ENCODE measurements around the gene TTC13.

Gene TTC13

DNA sequence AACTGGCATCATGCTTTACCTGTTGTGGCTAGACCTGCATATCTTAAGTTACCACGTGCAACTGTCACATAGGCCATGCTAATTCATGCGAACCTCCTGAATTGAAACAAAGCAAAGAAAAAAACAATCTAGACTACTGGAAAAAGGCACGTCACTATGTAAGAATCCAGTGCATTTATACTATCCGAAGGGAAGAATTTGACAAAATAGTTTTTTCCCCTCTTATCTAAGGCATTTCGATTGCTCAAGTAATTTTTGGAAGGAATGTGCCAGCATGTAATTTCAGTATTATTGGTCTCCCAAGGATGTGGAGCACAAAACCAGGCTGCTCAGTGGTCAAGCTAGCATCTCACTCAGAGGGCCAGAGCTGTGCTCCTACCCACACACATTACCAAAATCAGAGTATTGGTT lies 78.8 kb downstream of the TTC13 start:
- no peaks in the 10 kb centered on the region for H3K27me3 Mint-ChIP-seq (ENCODE audit: low read depth)
- H3K27ac Mint-ChIP-seq = no peak overlapping the region
- H3K4me3 Mint-ChIP-seq = no peak overlapping the region
- H3K4me1 Mint-ChIP-seq (ENCODE audit: low read depth) = no peaks in the 10 kb centered on the region
- peaks cover 5% of the 10 kb centered on the region for H3K36me3 Mint-ChIP-seq (ENCODE audit: low read depth)
- no peak for DNase-seq (ENCODE audit: low spot score)
- H3K9me3 Mint-ChIP-seq = no peaks in the 10 kb centered on the region

DNA sequence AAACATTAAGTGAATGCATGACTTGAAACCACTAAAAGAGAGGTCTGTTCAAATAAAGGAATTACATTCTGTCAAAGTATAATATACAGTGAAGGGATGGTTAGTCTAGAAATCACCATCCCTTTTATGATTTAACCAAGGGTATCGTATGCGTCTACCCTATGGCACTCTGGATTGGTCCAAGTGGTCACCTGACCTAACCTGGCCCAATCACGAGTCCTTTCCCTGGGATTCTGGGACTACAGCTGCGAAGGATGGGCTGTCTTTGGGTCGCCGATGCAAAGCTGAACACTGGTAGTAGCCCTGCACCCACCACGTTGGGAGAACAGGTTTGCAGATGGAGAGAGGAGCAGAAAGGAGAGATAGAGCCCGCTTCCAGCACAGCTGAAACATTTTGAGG lies 79.9 kb downstream of the TTC13 start:
- Mint-ChIP-seq H3K27ac (no peak overlapping the region), H3K4me1 (ENCODE audit: low read depth) (no peaks in the 10 kb centered on the region), H3K36me3 (ENCODE audit: low read depth) (peaks cover 4% of the 10 kb centered on the region)

DNA sequence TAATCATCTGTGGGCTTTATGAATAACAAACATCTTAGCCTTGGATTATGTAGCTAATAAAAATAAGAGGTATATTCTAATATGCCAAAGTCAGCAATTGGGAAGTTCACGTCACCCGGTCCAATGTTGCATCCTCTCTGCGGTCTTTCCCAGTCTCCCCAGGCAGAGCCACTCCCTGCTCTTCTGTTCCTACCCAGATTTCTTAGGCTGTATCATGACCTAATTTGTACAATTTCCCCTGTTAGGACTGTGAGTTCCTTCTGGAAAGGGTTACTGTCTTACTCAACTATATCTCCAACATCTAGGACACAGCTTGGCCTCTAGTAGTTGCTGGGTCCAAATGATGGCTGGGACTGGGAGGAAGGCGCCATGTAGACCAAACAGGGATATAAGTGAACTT lies 80.5 kb downstream of the TTC13 start:
- Mint-ChIP-seq H3K27me3 (ENCODE audit: low read depth) (peaks cover 7% of the 10 kb centered on the region), H3K36me3 (ENCODE audit: low read depth) (peaks cover 2% of the 10 kb centered on the region), H3K4me3 (no peak overlapping the region), H3K9me3 (no peaks in the 10 kb centered on the region), H3K4me1 (ENCODE audit: low read depth) (no peaks in the 10 kb centered on the region), H3K27ac (no peak overlapping the region)
- no peak for DNase-seq (ENCODE audit: low spot score)

More for the DNA sequence above, 79.9 kb downstream of the TTC13 start:
- no peak for DNase-seq (ENCODE audit: low spot score)
- no peak overlapping the region for H3K4me3 Mint-ChIP-seq
- peaks cover 5% of the 10 kb centered on the region for H3K27me3 Mint-ChIP-seq (ENCODE audit: low read depth)
- H3K9me3 Mint-ChIP-seq = no peaks in the 10 kb centered on the region

DNA sequence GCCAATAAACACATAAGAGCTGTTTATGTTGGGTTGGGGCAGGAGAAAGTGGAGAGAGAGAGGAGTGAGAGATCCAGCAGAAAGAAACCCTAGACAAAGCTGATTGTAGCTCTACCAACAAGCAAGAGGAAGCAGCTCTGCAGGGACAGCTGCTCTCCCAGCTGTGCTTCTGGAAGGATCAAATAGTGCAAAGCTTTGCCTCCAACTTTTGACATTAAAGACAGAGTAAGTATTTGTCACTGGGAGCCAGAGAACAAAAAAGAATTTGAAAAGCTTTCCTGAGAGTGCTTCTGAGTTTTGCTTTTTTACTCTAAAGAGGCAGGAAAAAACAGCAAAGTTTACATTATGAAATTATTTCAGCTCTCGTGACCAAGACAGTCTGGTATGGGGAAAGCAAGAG lies 81.9 kb downstream of the TTC13 start:
- H3K27me3 Mint-ChIP-seq (ENCODE audit: low read depth) = peaks cover 7% of the 10 kb centered on the region
- H3K9me3 Mint-ChIP-seq = no peaks in the 10 kb centered on the region
- no peak overlapping the region for H3K4me3 Mint-ChIP-seq
- no peak for DNase-seq (ENCODE audit: low spot score)
- no peaks in the 10 kb centered on the region for H3K4me1 Mint-ChIP-seq (ENCODE audit: low read depth)
- no peak overlapping the region for H3K27ac Mint-ChIP-seq
- H3K36me3 Mint-ChIP-seq (ENCODE audit: low read depth) = peaks cover 2% of the 10 kb centered on the region

DNA sequence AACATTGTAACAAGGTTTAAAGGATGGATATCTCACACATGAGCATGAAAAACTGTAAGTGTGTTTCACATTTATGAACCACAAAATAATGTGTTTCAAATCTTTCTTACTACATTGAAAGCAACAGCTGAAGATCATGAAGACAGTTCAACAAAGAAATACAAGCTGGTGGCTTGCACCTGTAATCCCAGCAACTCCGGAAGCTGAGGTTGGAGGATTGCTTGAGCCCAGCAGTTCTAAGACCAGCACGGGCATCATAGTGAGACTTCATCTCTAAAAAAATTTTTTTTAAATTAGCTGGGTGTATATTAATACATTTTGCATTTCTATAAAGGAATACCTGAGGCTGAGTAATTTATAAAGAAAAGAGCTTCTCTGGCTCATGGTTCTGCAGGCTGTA lies 83.2 kb downstream of the TTC13 start:
- DNase-seq (ENCODE audit: low spot score) = no peak
- Mint-ChIP-seq H3K27me3 (ENCODE audit: low read depth) (peaks cover 7% of the 10 kb centered on the region), H3K4me3 (no peak overlapping the region), H3K9me3 (no peaks in the 10 kb centered on the region), H3K27ac (no peak overlapping the region), H3K36me3 (ENCODE audit: low read depth) (no peaks in the 10 kb centered on the region), H3K4me1 (ENCODE audit: low read depth) (no peaks in the 10 kb centered on the region)

DNA sequence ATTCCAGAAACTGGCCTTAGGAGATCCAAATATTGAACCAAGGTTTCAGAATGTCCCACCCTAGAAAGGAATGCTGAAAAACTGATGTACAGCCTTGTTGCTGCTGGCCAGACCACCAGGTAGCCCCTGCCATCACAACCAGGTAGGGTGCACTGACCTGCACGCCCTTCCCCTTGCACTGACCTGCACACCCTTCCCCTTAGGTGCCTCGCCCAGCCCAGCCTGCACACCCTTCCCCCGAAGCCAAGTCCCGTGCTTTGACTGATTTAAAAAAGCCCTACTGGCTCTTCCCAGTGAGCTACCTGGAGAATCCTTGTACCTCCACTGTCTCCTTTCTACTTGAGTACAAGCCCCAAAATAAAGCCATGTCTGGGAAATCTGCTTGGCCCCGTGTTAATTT lies 84.0 kb downstream of the TTC13 start:
- Mint-ChIP-seq H3K4me3 (no peak overlapping the region), H3K27me3 (ENCODE audit: low read depth) (peaks cover 7% of the 10 kb centered on the region), H3K4me1 (ENCODE audit: low read depth) (no peaks in the 10 kb centered on the region), H3K9me3 (no peaks in the 10 kb centered on the region), H3K36me3 (ENCODE audit: low read depth) (no peaks in the 10 kb centered on the region), H3K27ac (no peak overlapping the region)
- no peak for DNase-seq (ENCODE audit: low spot score)

DNA sequence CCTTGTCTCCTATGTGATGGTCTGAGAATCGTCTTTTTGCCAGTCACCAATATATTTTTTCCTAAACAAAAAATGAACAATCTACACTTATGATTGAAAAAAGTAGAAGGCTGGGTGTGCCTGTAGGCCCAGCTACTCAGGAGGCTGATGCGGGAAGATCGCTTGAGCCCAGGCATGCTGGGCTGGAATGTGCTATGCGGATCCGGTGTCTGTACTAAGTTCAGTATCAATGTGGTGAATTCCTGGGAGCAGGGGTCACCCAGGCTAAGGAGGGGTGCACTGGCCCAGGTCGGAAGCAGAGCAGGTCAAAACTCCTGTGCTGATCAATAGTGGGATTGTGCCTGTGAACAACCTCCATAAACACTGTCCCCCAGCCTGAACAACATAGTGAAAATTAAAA lies 84.6 kb downstream of the TTC13 start:
- Mint-ChIP-seq H3K9me3 (no peaks in the 10 kb centered on the region), H3K4me3 (no peak overlapping the region), H3K4me1 (ENCODE audit: low read depth) (no peaks in the 10 kb centered on the region), H3K27ac (no peak overlapping the region), H3K27me3 (ENCODE audit: low read depth) (peaks cover 7% of the 10 kb centered on the region), H3K36me3 (ENCODE audit: low read depth) (no peaks in the 10 kb centered on the region)
- DNase-seq (ENCODE audit: low spot score) = no peak

DNA sequence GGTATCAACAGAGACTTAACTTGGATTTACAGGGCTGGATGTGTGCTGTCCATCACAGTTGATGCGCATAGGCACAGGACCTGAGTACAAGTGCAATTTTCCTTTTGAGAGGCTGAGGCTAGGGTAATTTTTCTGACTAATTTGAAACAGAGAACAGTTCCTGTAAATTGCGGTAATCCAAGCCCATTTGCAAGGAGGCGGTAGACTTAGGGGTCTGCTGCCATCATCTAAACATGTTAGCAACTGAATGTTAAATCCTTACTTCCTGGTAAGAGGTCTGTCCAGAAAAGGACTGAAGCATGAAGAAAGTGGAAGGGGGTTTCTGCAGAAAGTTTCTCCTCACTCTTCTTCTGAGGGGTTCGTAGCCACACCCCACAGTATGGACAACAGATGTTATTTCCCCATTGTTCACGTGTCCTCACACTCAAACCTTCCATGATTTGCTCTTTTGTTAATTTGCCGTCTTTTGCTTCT lies 86.6 kb downstream of the TTC13 start:
- no peak overlapping the region for H3K27ac Mint-ChIP-seq
- peaks cover 7% of the 10 kb centered on the region for H3K27me3 Mint-ChIP-seq (ENCODE audit: low read depth)
- no peaks in the 10 kb centered on the region for H3K9me3 Mint-ChIP-seq
- H3K4me3 Mint-ChIP-seq = no peak overlapping the region
- no peaks in the 10 kb centered on the region for H3K4me1 Mint-ChIP-seq (ENCODE audit: low read depth)
- H3K36me3 Mint-ChIP-seq (ENCODE audit: low read depth) = no peaks in the 10 kb centered on the region
- DNase-seq (ENCODE audit: low spot score) = no peak

DNA sequence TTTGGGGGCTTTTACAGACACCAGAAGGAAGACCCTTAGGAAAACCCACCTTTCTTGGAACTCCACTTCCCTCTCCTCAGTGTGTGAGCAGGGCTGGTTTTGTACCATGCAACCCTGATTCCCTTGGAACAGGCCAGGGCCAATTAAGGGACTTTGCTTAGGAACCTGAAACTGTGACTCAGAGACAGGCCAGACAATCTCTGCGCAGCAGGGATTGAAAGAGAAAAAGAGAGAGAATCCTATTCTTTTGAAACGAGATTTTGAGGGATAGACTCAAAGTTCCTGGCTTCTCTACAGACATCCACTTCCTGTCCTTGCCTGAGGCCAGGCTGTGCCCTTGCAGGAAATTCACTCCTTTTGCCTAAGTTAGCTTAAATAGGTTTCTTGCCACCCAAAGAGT lies 87.2 kb downstream of the TTC13 start:
- Mint-ChIP-seq H3K4me3 (no peak overlapping the region), H3K27me3 (ENCODE audit: low read depth) (peaks cover 7% of the 10 kb centered on the region)

DNA sequence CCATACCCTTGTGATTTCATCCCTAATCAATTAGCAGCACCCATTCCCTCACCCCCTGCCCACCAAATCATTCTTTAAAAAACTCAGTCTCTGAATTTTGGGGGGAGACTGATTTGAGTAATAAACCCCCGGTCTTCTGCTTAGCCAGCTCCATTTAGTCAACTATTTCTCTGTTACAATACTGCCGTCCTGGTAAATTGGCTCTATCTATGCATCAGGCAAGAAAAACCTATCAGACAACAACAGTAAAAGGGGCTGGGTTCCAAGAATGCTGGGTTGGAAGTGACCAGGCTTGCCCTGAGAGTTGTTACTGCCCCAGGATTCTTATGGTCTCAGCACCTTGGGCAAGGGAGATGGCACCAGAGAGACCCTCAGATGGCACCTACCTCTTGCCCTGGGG lies 94.0 kb downstream of the TTC13 start:
- Mint-ChIP-seq H3K36me3 (ENCODE audit: low read depth) (no peaks in the 10 kb centered on the region), H3K27me3 (ENCODE audit: low read depth) (peaks cover 19% of the 10 kb centered on the region), H3K27ac (no peak overlapping the region), H3K9me3 (peaks cover 3% of the 10 kb centered on the region), H3K4me3 (no peak overlapping the region), H3K4me1 (ENCODE audit: low read depth) (peaks cover 2% of the 10 kb centered on the region)
- DNase-seq (ENCODE audit: low spot score) = no peak

More for the DNA sequence above, 87.2 kb downstream of the TTC13 start:
- Mint-ChIP-seq H3K4me1 (ENCODE audit: low read depth) (no peaks in the 10 kb centered on the region), H3K27ac (no peak overlapping the region), H3K36me3 (ENCODE audit: low read depth) (no peaks in the 10 kb centered on the region), H3K9me3 (no peaks in the 10 kb centered on the region)
- DNase-seq (ENCODE audit: low spot score) = no peak

DNA sequence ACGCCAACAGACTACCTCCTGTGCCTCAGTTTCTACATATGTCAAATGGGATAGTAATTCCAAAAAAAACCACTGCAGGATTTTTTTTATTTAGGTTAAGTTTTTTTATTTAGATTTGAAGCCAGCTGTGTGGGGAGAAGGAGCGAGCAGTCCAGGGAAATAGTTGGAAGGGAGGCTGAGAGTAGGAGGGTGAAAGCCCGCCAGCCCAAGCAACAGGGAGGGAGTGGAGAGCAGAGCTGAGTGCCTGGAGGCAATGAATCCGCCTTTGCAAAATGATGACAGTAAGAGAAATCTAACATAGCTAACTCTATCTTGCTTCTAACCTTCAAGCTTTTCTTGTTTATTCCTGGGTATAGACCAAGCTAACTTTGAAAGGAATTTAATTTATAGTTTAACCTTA lies 94.7 kb downstream of the TTC13 start:
- H3K4me1 Mint-ChIP-seq (ENCODE audit: low read depth) = peaks cover 2% of the 10 kb centered on the region
- no peaks in the 10 kb centered on the region for H3K36me3 Mint-ChIP-seq (ENCODE audit: low read depth)
- no peak for DNase-seq (ENCODE audit: low spot score)
- H3K9me3 Mint-ChIP-seq = peaks cover 3% of the 10 kb centered on the region
- H3K27me3 Mint-ChIP-seq (ENCODE audit: low read depth) = peaks cover 24% of the 10 kb centered on the region
- no peak overlapping the region for H3K4me3 Mint-ChIP-seq
- H3K27ac Mint-ChIP-seq = no peak overlapping the region

DNA sequence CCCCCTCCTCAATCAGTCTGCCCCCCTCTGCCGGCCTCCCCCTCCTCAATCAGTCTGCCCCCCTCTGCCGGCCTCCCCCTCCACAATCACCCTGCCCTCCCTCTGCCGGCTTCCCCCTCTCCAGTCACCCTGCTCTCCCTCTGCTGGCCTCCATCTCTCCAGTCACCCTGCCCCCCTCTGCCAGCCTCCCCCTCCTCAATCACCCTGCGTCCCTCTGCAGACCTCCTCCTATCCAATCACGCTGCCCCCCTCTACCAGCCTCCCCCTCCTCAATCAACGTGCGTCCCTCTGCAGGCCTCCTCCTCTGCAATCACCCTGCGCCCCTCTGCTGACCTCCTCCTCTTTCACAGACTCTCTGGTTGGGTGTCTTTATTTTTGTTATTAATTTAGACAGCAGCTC lies 98.9 kb downstream of the TTC13 start:
- no peak for DNase-seq (ENCODE audit: low spot score)
- Mint-ChIP-seq H3K4me3 (no peak overlapping the region), H3K27me3 (ENCODE audit: low read depth) (peaks cover 37% of the 10 kb centered on the region), H3K27ac (no peak overlapping the region), H3K36me3 (ENCODE audit: low read depth) (no peaks in the 10 kb centered on the region), H3K9me3 (no peaks in the 10 kb centered on the region), H3K4me1 (ENCODE audit: low read depth) (peaks cover 2% of the 10 kb centered on the region)

DNA sequence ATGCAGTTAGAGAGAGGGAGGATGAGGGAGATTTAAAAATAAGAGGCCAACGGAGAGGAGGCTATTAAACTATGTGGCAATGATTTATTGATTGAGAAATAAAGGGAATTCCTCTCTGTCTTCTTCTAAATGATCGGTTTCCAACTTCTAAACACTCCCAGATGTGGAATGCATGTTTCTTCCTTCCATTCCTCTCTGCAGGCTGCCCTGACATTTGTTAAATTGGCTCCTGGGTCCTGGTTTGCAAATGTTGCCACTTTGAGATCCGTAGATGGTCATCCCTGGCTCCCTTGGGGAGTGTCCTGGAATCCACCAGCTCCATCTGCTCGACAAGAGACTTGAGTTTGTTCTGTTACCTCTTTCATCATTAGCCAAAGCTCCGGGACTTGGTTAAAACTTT lies 100.1 kb downstream of the TTC13 start:
- peaks cover 2% of the 10 kb centered on the region for H3K4me1 Mint-ChIP-seq (ENCODE audit: low read depth)
- no peak overlapping the region for H3K4me3 Mint-ChIP-seq
- DNase-seq (ENCODE audit: low spot score) = no peak
- H3K27me3 Mint-ChIP-seq (ENCODE audit: low read depth) = peaks cover 36% of the 10 kb centered on the region
- H3K36me3 Mint-ChIP-seq (ENCODE audit: low read depth) = no peaks in the 10 kb centered on the region
- H3K27ac Mint-ChIP-seq = no peak overlapping the region
- no peaks in the 10 kb centered on the region for H3K9me3 Mint-ChIP-seq

DNA sequence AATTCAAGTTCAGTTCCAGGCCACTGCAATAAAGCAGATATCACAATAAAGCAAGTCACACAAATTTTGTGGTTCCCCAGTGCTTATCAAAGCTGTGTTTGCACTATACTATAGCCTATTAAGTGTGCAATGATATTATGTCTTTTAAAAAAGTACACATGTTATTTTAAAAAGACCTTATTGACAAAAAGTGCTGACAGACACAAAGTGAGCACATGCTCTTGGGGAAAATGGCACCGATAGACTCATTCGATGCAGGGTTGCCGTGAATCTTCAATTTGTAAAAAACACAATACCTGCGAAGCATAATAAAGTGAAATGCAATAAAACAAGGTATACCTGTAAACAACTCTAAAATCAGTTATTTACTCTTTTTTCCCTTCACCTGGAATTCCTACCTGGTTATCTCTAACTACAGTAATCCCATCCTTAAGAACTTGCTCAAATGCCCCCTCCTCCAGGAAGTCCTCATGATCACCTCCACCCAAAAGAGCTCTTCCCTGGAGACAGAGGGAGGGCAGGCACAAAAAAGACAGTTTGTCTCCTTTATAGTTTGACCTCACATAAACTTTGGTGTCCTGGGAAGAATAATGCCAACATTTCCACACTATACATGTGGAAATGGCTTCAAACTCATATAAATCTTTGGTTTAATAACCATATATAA lies 100.6 kb downstream of the TTC13 start:
- DNase-seq (ENCODE audit: low spot score) = no peak
- Mint-ChIP-seq H3K27ac (no peak overlapping the region), H3K9me3 (no peaks in the 10 kb centered on the region), H3K27me3 (ENCODE audit: low read depth) (peaks cover 36% of the 10 kb centered on the region), H3K36me3 (ENCODE audit: low read depth) (no peaks in the 10 kb centered on the region), H3K4me1 (ENCODE audit: low read depth) (peaks cover 2% of the 10 kb centered on the region), H3K4me3 (no peak overlapping the region)
